Psoas muscle (tissue), 8 donors: ENCODE data around the gene ARFGEF3. TPM values are rescaled to one million over a fixed set of nuclear protein-coding genes. Genes with fewer than 3 reads are reported as not detected.

Source experiments
- ATAC-seq, 4 donors: fragments of 200-7000 bp; cut with Tn5 transposase; one replicate each; pipeline ENCODE4 v1.9.1; 2020; ENCODE audit warnings: moderate library complexity in 3 of 4, mild to moderate bottlenecking in 2 of 4
- DNase-seq, 2 donors: peaks; one replicate each; pipeline ENCODE4 v3.0.0-alpha.2; 2020
- H3K27ac ChIP-seq: fragments of 200-600 bp; one replicate; pipeline ENCODE4 v1.8.0; 2022
- H3K27me3 ChIP-seq, 3 donors: fragments of 200-600 bp in 1 of 3; one replicate each; pipeline versions ENCODE4 v1.6.1 to v1.8.0; 2013 to 2022; ENCODE audit warnings: low read length in 2 of 3, mild to moderate bottlenecking in 2 of 3, moderate library complexity in 1 of 3; ENCODE audit not compliant: insufficient read depth in 3 of 3
- H3K36me3 ChIP-seq, 2 donors: fragments of 200-600 bp in 1 of 2; one replicate each; pipeline versions ENCODE4 v1.6.1 to v1.8.0; 2013 to 2022; ENCODE audit warnings: low read depth in 1 of 2, mild to moderate bottlenecking in 1 of 2, moderate library complexity in 1 of 2; ENCODE audit not compliant: insufficient read depth in 1 of 2
- H3K4me1 ChIP-seq: fragments of 200-600 bp; one replicate; pipeline ENCODE4 v1.8.0; 2022
- H3K4me3 ChIP-seq: fragments of 200-600 bp; one replicate; pipeline ENCODE4 v1.8.0; 2022; ENCODE audit warnings: mild to moderate bottlenecking
- H3K9me3 ChIP-seq: fragments of 200-600 bp; one replicate; pipeline ENCODE4 v1.8.0; 2022
- WGBS, 3 donors: extraction: QIAGEN DNeasy Blood & Tissue Kit; methylation state at CpG; one replicate each; pipeline versions ENCODE4 v1.1.6 to v1.1.7; 2013; 5-methylcytosine and 5-hydroxymethylcytosine counted together
- intact Hi-C, 2 donors: fragments of 100-400 bp; cut with DNase I; formaldehyde crosslinking; loops; one replicate each; pipeline versions ENCODE4 v1.11.0 to v1.14.2; 2022
- polyA plus RNA-seq, 3 donors: library from polyadenylated mRNA; stranded (reverse); fragments of 200-250 nt; gene quantifications; one replicate each; pipeline ENCODE4 v1.2.3, GENCODE V29; 2013
- total RNA-seq, 4 donors: library from RNA; stranded (reverse); fragmentation: NEBNext Ultra II Directional in 2 of 4; extraction: Animal tissue kit (Norgen Biotek cat#: 25700) in 2 of 4; gene quantifications; one replicate each; pipeline versions ENCODE4 v1.2.1 to v1.2.4, GENCODE V29; 2021 to 2023
- TF ChIP-seq, protein P1 (sequence below): fragments of 200-600 bp; IDR thresholded peaks from one replicate; pipeline ENCODE4 v1.8.0; 2022; ENCODE audit warnings: antibody characterized with exemption
- donor health status: healthy with polysubstance abuse.
- donor health status: DM: no; HTN: no; CAD: no; lungs with moderate emphysema.
- donor health status: Bipolar disorder and iron deficiency.
- donor health status: healthy.
- donor health status: DM: yes; HTN: yes; CAD: no.
- donor health status: DM: no; HTN: no; CAD: no.
- donor health status: DM: no; HTN: no; CAD: no.
- donor health status: DM: yes; HTN: yes; CAD: no.

Gene ARFGEF3
- total and polyA plus RNA-seq, 7 donors = 0.20 to 18.4 (median 0.38) TPM

GRCh38 chr6:138245751-138246150, 84.0 kb downstream of the ARFGEF3 start:
- no peak for ATAC-seq

DNA sequence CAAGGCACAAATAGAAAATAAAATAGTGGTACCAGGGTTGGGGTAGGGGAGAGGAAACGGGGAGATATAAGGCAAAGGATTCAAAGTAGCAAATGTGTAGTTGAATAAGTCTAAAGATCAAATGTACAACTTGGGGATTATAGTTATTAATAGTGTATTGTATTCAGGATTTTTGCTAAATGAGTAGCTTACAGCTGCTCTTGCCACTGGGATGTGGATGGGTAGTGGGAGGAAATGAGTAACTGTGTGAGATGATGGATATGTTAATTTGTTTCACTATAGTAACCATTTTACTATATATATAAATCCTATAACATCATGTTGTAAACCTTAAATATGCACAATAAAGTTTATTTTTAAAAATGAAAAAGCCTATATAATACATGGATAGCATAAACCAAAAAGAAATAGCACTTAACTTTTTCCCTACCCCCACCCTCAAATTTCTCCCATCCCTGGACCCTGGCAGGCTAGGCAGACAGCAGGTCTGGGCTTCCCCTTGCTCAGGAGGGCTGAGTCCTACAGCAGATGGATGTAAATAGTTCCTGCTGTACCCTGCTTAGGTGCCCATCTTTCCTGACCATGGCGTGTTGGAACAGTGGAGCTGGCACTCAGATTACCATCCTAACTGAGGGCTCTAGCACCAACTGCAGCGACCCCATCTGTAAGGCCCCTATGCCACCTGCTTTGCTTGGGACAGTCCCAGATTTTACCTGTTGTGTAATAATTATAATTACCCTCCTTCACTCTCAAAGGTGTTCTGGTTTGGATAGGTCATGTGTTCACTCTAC, 85.1 kb downstream of the ARFGEF3 start:
- ATAC-seq (no peak), DNase-seq (no peak)
- H3K4me1 ChIP-seq = no peaks in the 10 kb centered on the region
- no peak overlapping the region for H3K4me3 ChIP-seq
- TF ChIP-seq, protein P1, sequence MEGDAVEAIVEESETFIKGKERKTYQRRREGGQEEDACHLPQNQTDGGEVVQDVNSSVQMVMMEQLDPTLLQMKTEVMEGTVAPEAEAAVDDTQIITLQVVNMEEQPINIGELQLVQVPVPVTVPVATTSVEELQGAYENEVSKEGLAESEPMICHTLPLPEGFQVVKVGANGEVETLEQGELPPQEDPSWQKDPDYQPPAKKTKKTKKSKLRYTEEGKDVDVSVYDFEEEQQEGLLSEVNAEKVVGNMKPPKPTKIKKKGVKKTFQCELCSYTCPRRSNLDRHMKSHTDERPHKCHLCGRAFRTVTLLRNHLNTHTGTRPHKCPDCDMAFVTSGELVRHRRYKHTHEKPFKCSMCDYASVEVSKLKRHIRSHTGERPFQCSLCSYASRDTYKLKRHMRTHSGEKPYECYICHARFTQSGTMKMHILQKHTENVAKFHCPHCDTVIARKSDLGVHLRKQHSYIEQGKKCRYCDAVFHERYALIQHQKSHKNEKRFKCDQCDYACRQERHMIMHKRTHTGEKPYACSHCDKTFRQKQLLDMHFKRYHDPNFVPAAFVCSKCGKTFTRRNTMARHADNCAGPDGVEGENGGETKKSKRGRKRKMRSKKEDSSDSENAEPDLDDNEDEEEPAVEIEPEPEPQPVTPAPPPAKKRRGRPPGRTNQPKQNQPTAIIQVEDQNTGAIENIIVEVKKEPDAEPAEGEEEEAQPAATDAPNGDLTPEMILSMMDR = no peak
- 81 to 89% (median 89%) methylated on average over 3 of the region's 3 CpGs for WGBS, 3 donors
- intact Hi-C loops = no loop called here
- no peaks in the 10 kb centered on the region for H3K27me3 ChIP-seq
- no peaks in the 10 kb centered on the region for H3K9me3 ChIP-seq
- no peak overlapping the region for H3K27ac ChIP-seq
- H3K36me3 ChIP-seq = no peaks in the 10 kb centered on the region

More at GRCh38 chr6:138245751-138246150, 84.0 kb downstream of the ARFGEF3 start:
- Histone ChIP-seq H3K9me3 (no peaks in the 10 kb centered on the region), H3K4me1 (no peaks in the 10 kb centered on the region), H3K36me3 (no peaks in the 10 kb centered on the region), H3K27ac (no peak overlapping the region), H3K4me3 (no peak overlapping the region), H3K27me3 (no peaks in the 10 kb centered on the region)
- intact Hi-C loops = no loop called here
- WGBS, 3 donors = 49 to 61% (median 50%) methylated on average over 3 of the region's 3 CpGs
- DNase-seq = no peak
- TF ChIP-seq, protein P1 = no peak

- H3K4me1 ChIP-seq = no peaks in the 10 kb centered on the region
- H3K27me3 ChIP-seq = no peaks in the 10 kb centered on the region
- 79 to 84% (median 83%) methylated on average over 7 of the region's 7 CpGs for WGBS, 3 donors
- TF ChIP-seq, protein P1 = no peak
- ATAC-seq (no peak), DNase-seq (no peak)
- no peak overlapping the region for H3K4me3 ChIP-seq
- intact Hi-C loops = no loop called here
- no peak overlapping the region for H3K27ac ChIP-seq
- no peaks in the 10 kb centered on the region for H3K9me3 ChIP-seq
- no peaks in the 10 kb centered on the region for H3K36me3 ChIP-seq
Measured at GRCh38 chr6:138248011-138248410, 86.3 kb downstream of the ARFGEF3 start.

- H3K27ac ChIP-seq = no peak overlapping the region
- 77 to 93% (median 88%) methylated on average over 1 of the region's 1 CpG for WGBS, 3 donors
- no peak for DNase-seq
- ATAC-seq = no peak
- H3K4me1 ChIP-seq = no peaks in the 10 kb centered on the region
- no peaks in the 10 kb centered on the region for H3K36me3 ChIP-seq
- TF ChIP-seq, protein P1 = no peak
- H3K27me3 ChIP-seq = no peaks in the 10 kb centered on the region
- no peak overlapping the region for H3K4me3 ChIP-seq
- H3K9me3 ChIP-seq = no peaks in the 10 kb centered on the region
- intact Hi-C loops = no loop called here
Measured at GRCh38 chr6:138248878-138249277, 87.1 kb downstream of the ARFGEF3 start.

GRCh38 chr6:138250053-138250452, 88.3 kb downstream of the ARFGEF3 start:
- Histone ChIP-seq H3K27ac (no peak overlapping the region), H3K36me3 (no peaks in the 10 kb centered on the region), H3K27me3 (no peaks in the 10 kb centered on the region), H3K4me1 (no peaks in the 10 kb centered on the region), H3K4me3 (no peak overlapping the region), H3K9me3 (no peaks in the 10 kb centered on the region)
- WGBS, 3 donors = 74 to 89% (median 83%) methylated on average over 4 of the region's 4 CpGs
- no peak for ATAC-seq
- intact Hi-C loops = no loop called here
- DNase-seq = no peak
- TF ChIP-seq, protein P1 = no peak
